Ascending aorta (tissue), 2 donors: ENCODE measurements around the gene STIM1. TPM values are rescaled to one million over a fixed set of nuclear protein-coding genes. Genes with fewer than 3 reads are reported as not detected.

ENCODE experiments used
- DNase-seq, 2 donors: peaks; one replicate each; pipeline ENCODE4 v3.0.0-alpha.2; 2019; ENCODE audit warnings: low spot score in 2 of 2
- H3K27ac ChIP-seq, 2 donors: fragments of 200-600 bp; sonication (generic); one replicate each; pipeline ENCODE4 v1.5.1; 2016 to 2017; ENCODE audit warnings: mild to moderate bottlenecking in 1 of 2
- H3K27me3 ChIP-seq: fragments of 200-600 bp; sonication (generic); one replicate; pipeline ENCODE4 v1.5.1; 2017
- H3K36me3 ChIP-seq, 2 donors: fragments of 200-600 bp; sonication (generic); one replicate each; pipeline ENCODE4 v1.5.1; 2016
- H3K4me1 ChIP-seq, 2 donors: fragments of 200-600 bp; sonication (generic); one replicate each; pipeline ENCODE4 v1.5.1; 2016 to 2017; ENCODE audit warnings: mild to moderate bottlenecking in 1 of 2
- H3K4me3 ChIP-seq, 2 donors: fragments of 200-600 bp; sonication (generic); one replicate each; pipeline ENCODE4 v1.5.1; 2016 to 2017; ENCODE audit warnings: mild to moderate bottlenecking in 1 of 2
- H3K9me3 ChIP-seq, 2 donors: fragments of 200-600 bp; sonication (generic); one replicate each; pipeline ENCODE4 v1.5.1; 2016
- CTCF ChIP-seq, 3 experiments: fragments of 200-600 bp in 2 of 3; fragments of 450-650 bp in 1 of 3; sonication (generic) in 2 of 3; IDR thresholded peaks; one replicate each; pipeline ENCODE4 v1.5.1; 2016 to 2019; ENCODE audit warnings: antibody characterized with exemption in 3 of 3, mild to moderate bottlenecking in 1 of 3, moderate library complexity in 1 of 3
- intact Hi-C: fragments of 100-400 bp; cut with DNase I; formaldehyde crosslinking; loops from one replicate; pipeline ENCODE4 v1.15.1; 2023
- total RNA-seq: library from RNA; depleted of rRNA; stranded (reverse); fragments of >200 nt; gene quantifications from one replicate; pipeline ENCODE4 v1.1.0, GENCODE V29; 2016

STIM1 gene
- total RNA-seq, 1 donor from 2014 or later, result 48.1 TPM

GRCh38 chr11:3841426-3842350 is 13.8 kb upstream of the STIM1 start:
- intact Hi-C loops, result loop anchor here (1.0 kb wide), 1 partner anchor 44 kb away; the partner anchor contains the start of gene NUP98
- H3K27me3 ChIP-seq, result no peaks in the 10 kb centered on the region
- H3K4me1 ChIP-seq, result peaks cover 2 to 7% of the 10 kb centered on the region in 2 donors
- DNase-seq, result peak; percentile 69 to 90
- no peaks in the 10 kb centered on the region for H3K9me3 ChIP-seq
- peak overlapping the region; percentile 97 to 98 for H3K27ac ChIP-seq
- H3K4me3 ChIP-seq, result peak overlapping the region; percentile 98 to 99
- peak; percentile 77 to 92 (median 91) for TF ChIP-seq CTCF (IDR thresholded peaks at IDR 0.05)
- no peaks in the 10 kb centered on the region for H3K36me3 ChIP-seq

GRCh38 chr11:3843326-3843725 is 12.1 kb upstream of the STIM1 start:
- Histone ChIP-seq H3K27ac (no peak overlapping the region), H3K4me3 (no peak overlapping the region), H3K4me1 (peaks cover 2 to 3% of the 10 kb centered on the region in 2 donors), H3K27me3 (no peaks in the 10 kb centered on the region), H3K36me3 (no peaks in the 10 kb centered on the region), H3K9me3 (no peaks in the 10 kb centered on the region)
- intact Hi-C loops, result no loop called here
- no peak for TF ChIP-seq CTCF (IDR thresholded peaks at IDR 0.05)
- no peak for DNase-seq

- TF ChIP-seq CTCF (IDR thresholded peaks at IDR 0.05), result no peak
- no peaks in the 10 kb centered on the region for H3K9me3 ChIP-seq
- H3K4me1 ChIP-seq, result peaks cover 0 to 2% of the 10 kb centered on the region in 2 donors
- no peaks in the 10 kb centered on the region for H3K36me3 ChIP-seq
- no peaks in the 10 kb centered on the region for H3K27me3 ChIP-seq
- DNase-seq, result no peak
- intact Hi-C loops, result no loop called here
- H3K4me3 ChIP-seq, result no peak overlapping the region
- H3K27ac ChIP-seq, result no peak overlapping the region
Observed at GRCh38 chr11:3845246-3845645, 10.2 kb upstream of the STIM1 start.

GRCh38 chr11:3845670-3846069 is 9.8 kb upstream of the STIM1 start:
- DNase-seq, result no peak
- H3K27me3 ChIP-seq, result no peaks in the 10 kb centered on the region
- no peaks in the 10 kb centered on the region for H3K9me3 ChIP-seq
- H3K4me1 ChIP-seq, result peaks cover 0 to 2% of the 10 kb centered on the region in 2 donors
- H3K4me3 ChIP-seq, result no peak overlapping the region
- no peak overlapping the region for H3K27ac ChIP-seq
- TF ChIP-seq CTCF (IDR thresholded peaks at IDR 0.05), result no peak
- intact Hi-C loops, result no loop called here
- no peaks in the 10 kb centered on the region for H3K36me3 ChIP-seq

GRCh38 chr11:3849297-3849874 is 6.1 kb upstream of the STIM1 start:
- no peaks in the 10 kb centered on the region for H3K4me1 ChIP-seq
- no peaks in the 10 kb centered on the region for H3K36me3 ChIP-seq
- no peak overlapping the region for H3K27ac ChIP-seq
- H3K27me3 ChIP-seq, result no peaks in the 10 kb centered on the region
- DNase-seq, result no peak
- H3K9me3 ChIP-seq, result no peaks in the 10 kb centered on the region
- no peak overlapping the region for H3K4me3 ChIP-seq
- peak; percentile 46 to 68 (median 64) for TF ChIP-seq CTCF (IDR thresholded peaks at IDR 0.05)
- intact Hi-C loops, result loop anchor here (1.0 kb wide), 1 partner anchor 223 kb away; no protein-coding TSS in a partner anchor
